HepG2 (cell line): ENCODE measurements around the gene KIAA1217. TPM values are rescaled to one million over a fixed set of nuclear protein-coding genes. Genes with fewer than 3 reads are reported as not detected.

Experiments
- ATAC-seq: fragments of 200-7000 bp; cut with Tn5 transposase; 3 replicates; pipeline ENCODE4 v1.9.1; 2020; ENCODE audit warnings: mild to moderate bottlenecking, moderate library complexity
- BruUV-seq: library from RNA; stranded (reverse); fragments of 400-500 nt; replicated peaks from 2 replicates; lab custom pipeline; 2021; lab: Mats Ljungman, UMichigan
- CTCF ChIA-PET: fragments of 300-600 bp; formaldehyde crosslinking; extraction: SDS; loops from one replicate; lab custom pipeline; 2021; ENCODE audit warnings: low total read pairs, inconsistent platforms, low intra/inter-chr PET ratio; lab: Yijun Ruan, JAX
- POLR2A ChIA-PET: fragments of 350-600 bp; sonication (Branson Sonifier 250); formaldehyde crosslinking; loops from one replicate; lab custom pipeline; 2020; ENCODE audit warnings: antibody characterized with exemption, inconsistent platforms; lab: Yijun Ruan, JAX
- DNase-seq: peaks from one replicate; pipeline ENCODE4 v3.0.0-alpha.2; 2015; ENCODE audit warnings: low spot score
- FAIRE-seq: peaks from 3 replicates; lab custom pipeline; 2011; peaks lifted over from hg19 to GRCh38; lab: Jason Lieb, UNC
- H2AFZ ChIP-seq: one replicate; pipeline ENCODE4 v1.6.1; 2011; ENCODE audit warnings: low read length, inconsistent platforms
- H3K27ac ChIP-seq: fragments of 300-600 bp; 3 replicates; pipeline ENCODE4 v1.8.0; 2011; ENCODE audit warnings: mixed run types, mild to moderate bottlenecking, mixed read lengths, low read length, inconsistent platforms; ENCODE audit not compliant: insufficient read depth; ENCODE audit errors: extremely low read length
- H3K27me3 ChIP-seq, 2 experiments: fragments of 200-600 bp in 1 of 2; 2 replicates in 1 of 2; 3 replicates in 1 of 2; pipeline versions ENCODE4 v1.6.0 to v1.8.0; 2011; ENCODE audit warnings: low read length in 2 of 2, mild to moderate bottlenecking in 2 of 2, moderate library complexity in 2 of 2, inconsistent platforms in 1 of 2; ENCODE audit not compliant: insufficient read depth in 2 of 2, control insufficient read depth in 1 of 2
- H3K36me3 ChIP-seq, 2 experiments: fragments of 200-600 bp in 1 of 2; replicated peaks in 1 of 2; 2 replicates in 1 of 2; 3 replicates in 1 of 2; pipeline versions ENCODE4 v1.5.1 to v1.8.0; 2011; ENCODE audit warnings: low read length in 2 of 2, inconsistent platforms in 1 of 2; ENCODE audit not compliant: insufficient read depth in 2 of 2, control insufficient read depth in 1 of 2
- H3K4me1 ChIP-seq: 2 replicates; pipeline ENCODE4 v1.5.1; 2012; ENCODE audit warnings: low read length, inconsistent platforms; ENCODE audit not compliant: insufficient read depth
- H3K4me2 ChIP-seq: 2 replicates; pipeline ENCODE4 v1.6.0; 2011; ENCODE audit warnings: low read depth, low read length, inconsistent platforms
- H3K4me3 ChIP-seq, 3 experiments: fragments of 200-600 bp in 1 of 3; sonication (generic), shearing (Covaris generic) in 1 of 3; replicated peaks in 1 of 3; 2 replicates each; pipeline ENCODE4 v1.5.1; 2011 to 2016; ENCODE audit warnings: low read length in 3 of 3, inconsistent platforms in 2 of 3, low read depth in 2 of 3, mild to moderate bottlenecking in 2 of 3, control low read depth in 1 of 3, mixed read lengths in 1 of 3; ENCODE audit not compliant: insufficient read depth in 1 of 3
- H3K79me2 ChIP-seq: one replicate; pipeline ENCODE4 v1.6.1; 2011; ENCODE audit warnings: low read length, inconsistent platforms; ENCODE audit not compliant: insufficient read depth
- H3K9ac ChIP-seq: 2 replicates; pipeline ENCODE4 v1.6.0; 2011; ENCODE audit warnings: mild to moderate bottlenecking, low read depth, low read length, inconsistent platforms; ENCODE audit not compliant: insufficient read depth
- H3K9me3 ChIP-seq: 2 replicates; pipeline ENCODE4 v1.5.1; 2012; ENCODE audit warnings: mild to moderate bottlenecking, low read length
- H4K20me1 ChIP-seq: 2 replicates; pipeline ENCODE4 v1.6.0; 2011; ENCODE audit warnings: inconsistent platforms, mild to moderate bottlenecking, low read length, moderate library complexity; ENCODE audit not compliant: insufficient read depth
- AHR ChIP-seq: IDR thresholded peaks from 2 replicates; pipeline ENCODE4 v1.6.1; 2018; ENCODE audit warnings: missing genetic modification reagents, missing compliant biosample characterization
- CENPBD1 ChIP-seq: sonication (generic); formaldehyde crosslinking; IDR thresholded peaks from 2 replicates; pipeline ENCODE4 v1.8.0; 2022; ENCODE audit warnings: missing genetic modification reagents, low read depth, mild to moderate bottlenecking, borderline replicate concordance
- CHCHD3 ChIP-seq: sonication (generic); formaldehyde crosslinking; IDR thresholded peaks from 2 replicates; pipeline ENCODE4 v1.8.0; 2022; ENCODE audit warnings: mild to moderate bottlenecking, missing genetic modification reagents, moderate library complexity
- ESRRA ChIP-seq: sonication (generic); formaldehyde crosslinking; IDR thresholded peaks from 2 replicates; pipeline ENCODE4 v1.5.1; 2020; ENCODE audit warnings: mild to moderate bottlenecking, low read depth, missing genetic modification reagents
- HOXA3 ChIP-seq: sonication (generic); formaldehyde crosslinking; IDR thresholded peaks from 2 replicates; pipeline ENCODE4 v1.5.0; 2020; ENCODE audit warnings: missing genetic modification reagents
- KLF15 ChIP-seq: sonication (generic); formaldehyde crosslinking; IDR thresholded peaks from 2 replicates; pipeline ENCODE4 v1.8.1; 2023; ENCODE audit warnings: borderline replicate concordance, mild to moderate bottlenecking, inconsistent platforms, missing genetic modification reagents, mixed read lengths
- LCORL ChIP-seq, 2 experiments: fragments of 450-650 bp in 1 of 2; sonication (generic) in 1 of 2; formaldehyde crosslinking in 1 of 2; IDR thresholded peaks; 2 replicates each; pipeline versions ENCODE4 v1.5.0 to v1.6.1; 2017 to 2020; ENCODE audit warnings: antibody characterized with exemption in 1 of 2, missing genetic modification reagents in 1 of 2
- LRRFIP1 ChIP-seq: sonication (generic); formaldehyde crosslinking; conservative IDR thresholded peaks from 2 replicates; pipeline ENCODE4 v1.4.0; 2020; ENCODE audit warnings: missing genetic modification reagents
- MTA1 ChIP-seq: sonication (generic); formaldehyde crosslinking; IDR thresholded peaks from 2 replicates; pipeline ENCODE4 v1.4.0; 2020; ENCODE audit warnings: missing genetic modification reagents, mild to moderate bottlenecking, borderline replicate concordance
- PCBP1 ChIP-seq: fragments of 200-400 bp; formaldehyde crosslinking; IDR thresholded peaks from 2 replicates; pipeline ENCODE4 v1.6.1; 2017; ENCODE audit warnings: mild to moderate bottlenecking, low read depth, low read length, borderline replicate concordance
- SMC3 ChIP-seq: IDR thresholded peaks from 2 replicates; pipeline ENCODE4 v1.6.1; 2011; ENCODE audit warnings: low read length, improper control_type of control experiment
- TEAD3 ChIP-seq: optimal IDR thresholded peaks from 2 replicates; pipeline ENCODE3; 2016; ENCODE audit warnings: borderline replicate concordance
- TRIM24 ChIP-seq: sonication (generic); formaldehyde crosslinking; IDR thresholded peaks from 2 replicates; pipeline ENCODE4 v1.8.0; 2022; ENCODE audit warnings: mild to moderate bottlenecking, missing genetic modification reagents
- UBTF ChIP-seq: sonication (generic); formaldehyde crosslinking; IDR thresholded peaks from 2 replicates; pipeline ENCODE4 v1.4.0; 2020; ENCODE audit warnings: mild to moderate bottlenecking, missing genetic modification reagents
- ZBTB25 ChIP-seq: IDR thresholded peaks from 2 replicates; pipeline ENCODE4 v1.6.1; 2018; ENCODE audit warnings: missing genetic modification reagents
- ZNF124 ChIP-seq: sonication (generic); formaldehyde crosslinking; IDR thresholded peaks from 2 replicates; pipeline ENCODE4 v1.4.0; 2020; ENCODE audit warnings: missing genetic modification reagents
- ZNF350 ChIP-seq: sonication (generic); formaldehyde crosslinking; IDR thresholded peaks from 2 replicates; pipeline ENCODE4 v1.4.0; 2020; ENCODE audit warnings: mild to moderate bottlenecking, low read depth, missing genetic modification reagents, borderline replicate concordance
- ZNF530 ChIP-seq: sonication (generic); formaldehyde crosslinking; IDR thresholded peaks from 2 replicates; pipeline ENCODE4 v1.5.0; 2020; ENCODE audit warnings: low read depth, mild to moderate bottlenecking, missing genetic modification reagents
- ZSCAN25 ChIP-seq: sonication (generic); formaldehyde crosslinking; IDR thresholded peaks from 2 replicates; pipeline ENCODE4 v1.8.0; 2022; ENCODE audit warnings: mild to moderate bottlenecking, missing genetic modification reagents
- WGBS: methylation state at CpG from one replicate; pipeline ENCODE4 v1.1.6; 2017; ENCODE audit warnings: low lambda C conversion rate; 5-methylcytosine and 5-hydroxymethylcytosine counted together
- in situ Hi-C: cut with HindIII; loops from 2 replicates; pipeline ENCODE4 v1.10.0; 2017; ENCODE audit warnings: low pct_unique_long_range_greater_than_20kb; ENCODE audit not compliant: extremely low pct_ligation_motif_present
- intact Hi-C: fragments of 100-400 bp; cut with micrococcal nuclease; formaldehyde crosslinking; loops from one replicate; pipeline ENCODE4 v1.10.0; 2022; ENCODE audit not compliant: unreplicated experiment
- polyA plus RNA-seq, 8 experiments: library from polyadenylated mRNA; depleted of rRNA in 3 of 8; stranded (reverse) in 7 of 8; unstranded in 1 of 8; fragments of >200 nt; fragmentation: Illumina TruSeq in 4 of 8; extraction: Trizol in 4 of 8; gene quantifications; 2 replicates each; pipeline versions ENCODE4 v1.2.1 to v1.2.3, GENCODE V29; 2011 to 2016; ENCODE audit warnings: low read depth in 4 of 8, missing spikeins in 1 of 8, mixed read lengths in 1 of 8; ENCODE audit not compliant: insufficient read depth in 1 of 8
- total RNA-seq, 5 experiments: library from RNA; depleted of rRNA; stranded (reverse); fragments of >200 nt; fragmentation: Illumina TruSeq; extraction: Trizol; gene quantifications; 2 replicates each; pipeline ENCODE4 v1.2.3, GENCODE V29; 2016; ENCODE audit warnings: low read depth in 1 of 5

The KIAA1217 gene
- total and polyA plus RNA-seq, 2 of the 13 experiments (the other 11 are each of a cell fraction or from before 2014, with no cell fraction given), result 4.6 to 10.9 TPM

- DNase-seq (peak; percentile 67), ATAC-seq (peak; percentile 93), FAIRE-seq (peak; percentile 79)
- Histone ChIP-seq H4K20me1 (no peaks in the 10 kb centered on the region), H2AFZ (no peak overlapping the region), H3K9me3 (no peaks in the 10 kb centered on the region), H3K27ac (no peak overlapping the region), H3K4me2 (peak overlapping the region; percentile 91), H3K9ac (peak overlapping the region; percentile 37), H3K4me1 (peaks cover 38% of the 10 kb centered on the region), H3K4me3 (peak overlapping the region; percentile 39 to 67 (median 48); a peak in 5 of 6 replicates), H3K27me3 (no peaks in the 10 kb centered on the region), H3K36me3 (no peaks in the 10 kb centered on the region), H3K79me2 (no peaks in the 10 kb centered on the region)
- intact Hi-C loops, result loop anchor here (5.0 kb wide), 1 partner anchor 160 kb away; no protein-coding TSS in a partner anchor
- ChIA-PET POLR2A (interaction anchor here (1.0 to 1.2 kb wide), 2 partner anchors 13 to 16 kb away, joined by 3 read pairs; no protein-coding TSS in a partner anchor), CTCF (no interaction called here)
- 2% methylated on average over 5 of the region's 6 CpGs for WGBS
- BruUV-seq, result no TSS peak
- in situ Hi-C loops, result loop anchor here (10.0 kb wide), 1 partner anchor 353 kb away; no protein-coding TSS in a partner anchor
- TF ChIP-seq MTA1 (CRISPR knock-in tag), result peak; percentile 58; the same call in 1 of the 2 replicates
- TF ChIP-seq ZNF124 (CRISPR knock-in tag), result 0 out of 2 replicates have a peak, but pooled peaks have one; percentile 30
- no peak for TF ChIP-seq ZNF530
- TF ChIP-seq ZBTB25 (CRISPR knock-in tag), result no peak
- no peak for TF ChIP-seq SMC3
- no peak for TF ChIP-seq PCBP1
- peak; percentile 68 for TF ChIP-seq UBTF
- no peak for TF ChIP-seq KLF15 (CRISPR knock-in tag)
- peak; percentile 84 for TF ChIP-seq TEAD3
- TF ChIP-seq ESRRA (CRISPR knock-in tag), result 0 out of 2 replicates have a peak, but pooled peaks have one; percentile 20
- no peak for TF ChIP-seq ZNF350 (CRISPR knock-in tag)
- TF ChIP-seq TRIM24, result no peak
- no peak for TF ChIP-seq LCORL (IDR thresholded peaks at IDR 0.05)
- TF ChIP-seq LCORL (CRISPR knock-in tag; IDR thresholded peaks at IDR 0.05), result peak; percentile 62; the same call in 1 of the 2 replicates
- 0 out of 2 replicates have a peak, but pooled peaks have one; percentile 23 for TF ChIP-seq HOXA3 (CRISPR knock-in tag)
- no peak for TF ChIP-seq CHCHD3
- no peak for TF ChIP-seq AHR (CRISPR knock-in tag)
- TF ChIP-seq CENPBD1 (CRISPR knock-in tag), result no peak
- no peak for TF ChIP-seq LRRFIP1 (CRISPR knock-in tag)
- TF ChIP-seq ZSCAN25 (CRISPR knock-in tag), result 0 out of 2 replicates have a peak, but pooled peaks have one; percentile 20
These were observed 6.8 kb upstream of the KIAA1217 start for GRCh38 chr10:24202181-24202570.
